CD14-positive monocyte (primary cell): ENCODE data around the gene INF2. TPM values are rescaled to one million over a fixed set of nuclear protein-coding genes. Genes with fewer than 3 reads are reported as not detected.

Source experiments
- DNase-seq, 3 donors: peaks; one replicate each; pipeline ENCODE4 v3.0.0-alpha.2; 2011 to 2022
- H2AFZ ChIP-seq: 2 replicates; pipeline ENCODE4 v1.6.0; 2012; ENCODE audit warnings: mild to moderate bottlenecking, low read depth, low read length, inconsistent platforms; ENCODE audit not compliant: insufficient read depth, poor library complexity, severe bottlenecking
- H3K27ac ChIP-seq, 2 donors: 1 replicate in 1 of 2; 2 replicates in 1 of 2; pipeline ENCODE4 v1.5.1; 2012 to 2013; ENCODE audit warnings: low read length in 2 of 2, control low read depth in 1 of 2, inconsistent platforms in 1 of 2, low read depth in 1 of 2, mild to moderate bottlenecking in 1 of 2
- H3K27me3 ChIP-seq, 2 donors: one replicate each; pipeline versions ENCODE4 v1.6.0 to v1.6.1; 2011 to 2013; ENCODE audit warnings: low read length in 2 of 2; ENCODE audit not compliant: control insufficient read depth in 2 of 2, insufficient read depth in 2 of 2
- H3K36me3 ChIP-seq, 2 donors: replicated peaks in 1 of 2; 1 replicate in 1 of 2; 2 replicates in 1 of 2; pipeline versions ENCODE4 v1.5.1 to v1.6.1; 2012 to 2013; ENCODE audit warnings: low read length in 2 of 2, control low read depth in 1 of 2, inconsistent platforms in 1 of 2, mild to moderate bottlenecking in 1 of 2; ENCODE audit not compliant: insufficient read depth in 2 of 2, control insufficient read depth in 1 of 2
- H3K4me1 ChIP-seq, 2 donors: 1 replicate in 1 of 2; 2 replicates in 1 of 2; pipeline versions ENCODE4 v1.5.1 to v1.6.1; 2012 to 2013; ENCODE audit warnings: low read length in 2 of 2, control low read depth in 1 of 2, inconsistent platforms in 1 of 2, mild to moderate bottlenecking in 1 of 2, moderate library complexity in 1 of 2; ENCODE audit not compliant: insufficient read depth in 2 of 2, control insufficient read depth in 1 of 2
- H3K4me2 ChIP-seq: replicated peaks from 2 replicates; pipeline ENCODE3; 2012; ENCODE audit warnings: low read length, moderate library complexity, mild to moderate bottlenecking; ENCODE audit not compliant: poor library complexity, severe bottlenecking; ENCODE audit errors: extremely low read depth
- H3K4me3 ChIP-seq, 3 experiments: fragments of 200-600 bp in 1 of 3; sonication (generic) in 1 of 3; replicated peaks in 1 of 3; 1 replicate in 2 of 3; 2 replicates in 1 of 3; pipeline ENCODE4 v1.5.1; 2011 to 2013; ENCODE audit warnings: low read length in 3 of 3, mild to moderate bottlenecking in 3 of 3, control low read depth in 2 of 3, low read depth in 2 of 3, inconsistent platforms in 1 of 3, moderate library complexity in 1 of 3
- H3K79me2 ChIP-seq: 2 replicates; pipeline ENCODE4 v1.6.0; 2012; ENCODE audit warnings: mild to moderate bottlenecking, control low read depth, inconsistent platforms, low read length, moderate library complexity; ENCODE audit not compliant: insufficient read depth
- H3K9ac ChIP-seq: 2 replicates; pipeline ENCODE4 v1.6.0; 2017; ENCODE audit warnings: low read length, mild to moderate bottlenecking; ENCODE audit not compliant: insufficient read depth, poor library complexity, severe bottlenecking
- H3K9me3 ChIP-seq, 2 donors: replicated peaks in 1 of 2; 1 replicate in 1 of 2; 2 replicates in 1 of 2; pipeline versions ENCODE4 v1.5.1 to v1.6.1; 2012 to 2013; ENCODE audit warnings: low read length in 2 of 2, control low read depth in 1 of 2; ENCODE audit not compliant: control insufficient read depth in 1 of 2, insufficient read depth in 1 of 2
- H4K20me1 ChIP-seq: 2 replicates; pipeline ENCODE4 v1.6.0; 2012; ENCODE audit warnings: mild to moderate bottlenecking, low read length, control low read depth, moderate library complexity; ENCODE audit not compliant: insufficient read depth
- H3K27ac Mint-ChIP-seq, 7 donors: one replicate each; pipeline ENCODE4 v1.8.0; 2020; ENCODE audit warnings: mild to moderate bottlenecking in 7 of 7, mixed read lengths in 7 of 7, moderate library complexity in 6 of 7, inconsistent platforms in 2 of 7
- H3K27me3 Mint-ChIP-seq, 3 donors: one replicate each; pipeline ENCODE4 v1.8.0; 2021 to 2022; ENCODE audit warnings: low read depth in 3 of 3, mild to moderate bottlenecking in 3 of 3, mixed read lengths in 3 of 3, moderate library complexity in 3 of 3, inconsistent platforms in 1 of 3
- H3K36me3 Mint-ChIP-seq, 2 donors: one replicate each; pipeline ENCODE4 v1.8.0; 2020; ENCODE audit warnings: mixed read lengths in 2 of 2, inconsistent platforms in 1 of 2, mild to moderate bottlenecking in 1 of 2
- H3K4me1 Mint-ChIP-seq: one replicate; pipeline ENCODE4 v1.8.0; 2020; ENCODE audit warnings: mild to moderate bottlenecking, mixed read lengths
- H3K4me3 Mint-ChIP-seq, 2 donors: one replicate each; pipeline ENCODE4 v1.8.0; 2020; ENCODE audit warnings: mild to moderate bottlenecking in 2 of 2, mixed read lengths in 2 of 2, moderate library complexity in 1 of 2
- H3K9me3 Mint-ChIP-seq, 7 donors: one replicate each; pipeline ENCODE4 v1.8.0; 2020 to 2022; ENCODE audit warnings: mixed read lengths in 7 of 7, mild to moderate bottlenecking in 6 of 7, moderate library complexity in 6 of 7, inconsistent platforms in 2 of 7
- CTCF ChIP-seq: fragments of 200-600 bp; IDR thresholded peaks from one replicate; pipeline ENCODE4 v1.8.0; 2022; ENCODE audit warnings: antibody characterized with exemption, mild to moderate bottlenecking
- WGBS: methylation state at CpG from one replicate; pipeline ENCODE4 v1.1.5; 2013; ENCODE audit warnings: missing lambda C conversion rate; ENCODE audit not compliant: insufficient coverage; 5-methylcytosine and 5-hydroxymethylcytosine counted together
- intact Hi-C, 2 donors: fragments of 100-400 bp; cut with micrococcal nuclease; formaldehyde crosslinking; loops; one replicate each; pipeline versions ENCODE4 v1.15.0 to v1.15.1; 2023
- polyA plus RNA-seq, 3 donors: library from polyadenylated mRNA; depleted of rRNA in 1 of 3; unstranded in 2 of 3; stranded (reverse) in 1 of 3; fragments of 300-500 nt in 2 of 3; fragments of >200 nt in 1 of 3; fragmentation: Illumina TruSeq in 2 of 3; gene quantifications; 1 replicate in 2 of 3; 2 replicates in 1 of 3; pipeline ENCODE4 v1.2.3, GENCODE V29; 2012 to 2021

Gene INF2
- polyA plus RNA-seq, 3 donors, result 2.9 to 23.3 (median 3.8) TPM

- peaks cover 38 to 59% of the 10 kb centered on the region in 2 donors for H3K36me3 ChIP-seq
- H3K27ac ChIP-seq, result no peak overlapping the region
- H3K4me2 ChIP-seq, result no peak overlapping the region
- peaks cover 44% of the 10 kb centered on the region for H3K79me2 ChIP-seq
- intact Hi-C loops, result no loop called here
- H3K4me1 ChIP-seq, result peaks cover 19 to 23% of the 10 kb centered on the region in 2 donors
- Mint-ChIP-seq H3K9me3 (peaks cover 0 to 2% (median 0%) of the 10 kb centered on the region in 7 donors), H3K4me1 (peaks cover 10% of the 10 kb centered on the region), H3K4me3 (no peak overlapping the region), H3K36me3 (peaks cover 42 to 56% of the 10 kb centered on the region in 2 donors), H3K27me3 (no peaks in the 10 kb centered on the region), H3K27ac (peak overlapping the region in 2 of 7 donors; percentile 19 to 63)
- no peak overlapping the region for H3K4me3 ChIP-seq
- no peak for DNase-seq
- TF ChIP-seq CTCF, result no peak
- no peaks in the 10 kb centered on the region for H3K27me3 ChIP-seq
- no peaks in the 10 kb centered on the region for H3K9me3 ChIP-seq
- H4K20me1 ChIP-seq, result peaks cover 41% of the 10 kb centered on the region
- no peak overlapping the region for H2AFZ ChIP-seq
- WGBS, result 86% methylated on average over 19 of the region's 27 CpGs
- no peak overlapping the region for H3K9ac ChIP-seq
These were observed 67.2 kb downstream of the INF2 start for GRCh38 chr14:104756477-104757237.

GRCh38 chr14:104757238-104757585, 67.8 kb downstream of the INF2 start:
- intact Hi-C loops, result no loop called here
- no peaks in the 10 kb centered on the region for H3K27me3 ChIP-seq
- peaks cover 15 to 17% of the 10 kb centered on the region in 2 donors for H3K4me1 ChIP-seq
- TF ChIP-seq CTCF, result no peak
- peaks cover 41% of the 10 kb centered on the region for H4K20me1 ChIP-seq
- Mint-ChIP-seq H3K4me3 (no peak overlapping the region), H3K36me3 (peaks cover 45 to 59% of the 10 kb centered on the region in 2 donors), H3K27me3 (no peaks in the 10 kb centered on the region), H3K9me3 (peaks cover 0 to 2% (median 0%) of the 10 kb centered on the region in 7 donors), H3K27ac (peak overlapping the region in 3 of 7 donors; percentile 2 to 19 (median 9)), H3K4me1 (peaks cover 10% of the 10 kb centered on the region)
- 93% methylated on average over 9 of the region's 10 CpGs for WGBS
- H3K79me2 ChIP-seq, result peaks cover 44% of the 10 kb centered on the region
- no peak for DNase-seq
- H3K9me3 ChIP-seq, result no peaks in the 10 kb centered on the region
- no peak overlapping the region for H3K9ac ChIP-seq
- no peak overlapping the region for H3K4me2 ChIP-seq
- H3K27ac ChIP-seq, result no peak overlapping the region
- H3K4me3 ChIP-seq, result no peak overlapping the region
- H3K36me3 ChIP-seq, result peaks cover 38 to 59% of the 10 kb centered on the region in 2 donors
- H2AFZ ChIP-seq, result no peak overlapping the region
